GM18520 (cell line): ENCODE data around the gene SIN3B.

Experiments
- ATAC-seq: cut with Tn5 transposase; IDR thresholded peaks from one replicate; pipeline ENCODE4 v1.9.1; 2021; ENCODE audit not compliant: unreplicated experiment

Gene SIN3B

DNA sequence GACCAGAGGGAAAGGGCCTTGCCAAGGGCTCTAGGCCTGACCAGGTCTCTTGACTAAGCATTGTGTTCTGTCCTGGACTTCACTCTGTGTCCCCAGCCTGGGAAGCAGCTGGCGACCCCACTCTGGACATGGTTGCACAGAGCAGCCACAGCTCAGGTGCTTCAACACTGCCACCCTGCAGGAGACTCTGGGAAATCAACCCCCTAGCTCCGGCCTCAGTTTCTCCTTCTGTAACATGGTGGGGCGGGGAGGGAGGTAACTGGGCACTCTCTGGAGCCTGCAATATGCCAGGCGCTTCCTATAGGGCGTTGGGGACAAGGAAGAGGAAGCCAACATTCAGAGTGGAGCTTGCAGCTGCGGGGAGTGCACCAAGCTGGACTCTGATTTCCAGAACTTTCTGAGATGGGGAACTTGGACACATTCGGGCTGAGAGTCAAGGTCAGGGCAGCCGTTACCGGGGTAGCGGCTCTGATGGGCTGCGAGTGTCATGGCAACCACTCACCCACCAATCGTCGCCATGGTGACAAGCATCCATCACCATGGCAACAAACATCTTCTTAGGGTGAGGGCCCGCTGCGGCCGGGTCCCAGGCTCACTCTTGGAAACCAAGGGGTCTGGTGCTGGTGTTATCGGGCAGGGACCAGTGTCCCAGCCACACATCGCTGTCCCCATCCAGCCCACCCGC lies 72.4 kb downstream of the SIN3B start:
- no peak for ATAC-seq

DNA sequence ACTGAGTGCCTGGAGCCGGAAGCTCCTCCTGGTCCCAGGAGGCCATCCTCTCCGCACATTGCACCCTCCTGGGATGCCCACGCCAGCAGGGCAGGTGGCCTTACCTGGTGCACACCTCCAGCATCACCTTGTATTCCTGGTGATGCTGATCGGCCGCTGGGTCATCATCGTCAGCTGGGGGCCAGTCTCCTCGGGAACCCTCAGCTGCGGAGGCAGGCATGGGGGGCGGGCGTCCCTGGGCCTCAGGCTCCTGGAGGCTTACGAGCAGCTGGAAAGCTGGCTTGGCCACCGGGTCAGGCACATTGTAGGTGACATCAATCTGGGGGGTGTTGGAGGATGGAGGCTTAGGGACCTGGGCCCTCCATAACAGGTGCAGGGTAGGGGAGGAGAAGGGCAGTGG lies 73.3 kb downstream of the SIN3B start:
- ATAC-seq = no peak

DNA sequence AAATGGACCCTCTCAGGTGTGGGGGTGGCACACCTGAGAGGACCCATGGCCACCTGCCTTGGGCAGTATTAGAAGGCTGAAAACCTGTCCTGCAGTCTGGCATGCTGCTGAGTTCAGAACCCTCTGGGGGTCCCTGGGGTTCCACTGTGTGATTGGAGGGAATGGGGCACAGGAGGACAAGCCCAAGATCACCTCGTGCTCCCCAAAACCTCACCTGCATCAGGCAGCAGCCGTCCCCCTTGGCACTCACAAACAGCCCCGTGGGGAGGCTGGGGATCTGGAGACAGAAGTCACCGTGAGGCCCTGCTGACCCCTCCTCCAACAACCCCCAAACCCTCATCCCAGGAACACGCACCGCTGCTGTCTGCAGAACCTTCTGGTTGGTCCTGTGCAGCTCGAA lies 74.1 kb downstream of the SIN3B start:
- ATAC-seq = no peak

DNA sequence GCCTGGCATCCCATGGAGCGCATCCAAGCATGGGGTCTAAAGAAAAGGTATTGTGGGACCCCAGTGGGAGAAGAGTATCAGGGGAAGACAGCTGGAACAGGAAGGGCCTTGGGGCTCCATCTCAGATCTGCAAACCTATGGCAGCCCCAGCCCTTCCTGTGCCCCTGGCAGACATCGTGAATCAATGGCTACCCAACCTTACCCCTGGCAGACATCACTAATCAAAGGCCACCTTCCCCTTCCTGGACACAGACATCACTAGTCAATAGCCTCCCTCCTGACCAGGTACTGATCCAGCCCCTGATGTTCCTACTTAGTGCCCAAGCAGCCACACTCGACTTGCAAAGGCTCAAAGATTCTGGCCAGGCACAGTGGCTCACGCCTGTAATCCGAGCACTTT lies 75.4 kb downstream of the SIN3B start:
- ATAC-seq = no peak

DNA sequence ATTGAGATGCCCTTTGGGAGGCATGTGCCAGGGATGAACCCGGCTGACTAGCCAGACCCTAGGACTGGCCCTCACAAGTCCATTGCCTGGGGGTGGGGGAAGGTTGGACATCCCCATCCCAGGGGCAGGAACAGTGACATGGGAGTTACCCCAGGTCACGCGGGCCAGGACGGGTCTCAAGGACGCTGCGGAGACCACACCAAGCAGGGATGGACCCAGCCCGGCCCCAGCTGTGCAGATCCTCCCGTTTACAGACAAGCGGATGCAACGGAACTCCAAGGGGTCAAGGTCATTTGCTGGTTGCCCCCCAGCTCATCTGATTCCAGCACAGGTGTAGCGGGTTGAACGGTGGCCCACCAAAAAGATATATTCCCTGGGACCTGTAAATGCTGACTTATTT lies 79.6 kb downstream of the SIN3B start:
- ATAC-seq = no peak

DNA sequence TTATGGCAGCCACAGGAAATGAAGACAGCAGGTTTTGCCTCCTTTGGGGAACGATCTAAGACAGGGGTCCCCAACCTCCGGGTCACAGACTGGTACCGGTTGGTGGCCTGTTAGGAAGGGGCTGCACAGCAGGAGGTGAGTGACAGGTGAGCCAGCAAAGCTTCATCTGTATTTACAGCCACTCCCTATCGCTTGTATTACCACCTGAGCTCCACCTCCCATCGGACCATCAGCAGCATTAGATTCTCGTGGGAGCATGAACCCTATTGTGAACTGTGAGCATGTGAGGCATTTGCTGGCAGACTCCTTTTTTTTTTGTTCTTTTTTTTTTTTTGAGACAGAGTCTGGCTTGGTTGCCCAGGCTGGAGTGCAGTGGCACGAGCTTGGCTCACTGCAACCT lies 81.8 kb downstream of the SIN3B start:
- no peak for ATAC-seq

DNA sequence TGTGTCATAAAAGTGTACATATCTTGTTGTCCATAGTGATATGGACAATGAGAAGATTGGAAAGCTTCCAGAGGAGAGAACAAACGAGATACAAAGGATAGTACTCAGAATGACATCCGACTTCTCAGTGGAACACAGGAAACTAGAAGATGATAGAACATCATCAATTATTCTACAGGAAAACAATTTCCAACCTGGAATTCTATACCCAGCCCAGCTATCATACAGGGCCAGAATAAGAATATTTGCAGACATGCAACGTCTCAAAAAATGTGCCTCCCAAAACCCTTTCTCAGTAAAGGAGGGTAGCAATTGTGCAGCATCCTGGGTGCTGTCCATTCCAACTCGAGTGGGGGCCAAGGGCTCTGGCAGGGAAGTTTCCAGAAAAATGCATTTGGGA lies 83.6 kb downstream of the SIN3B start:
- no peak for ATAC-seq

DNA sequence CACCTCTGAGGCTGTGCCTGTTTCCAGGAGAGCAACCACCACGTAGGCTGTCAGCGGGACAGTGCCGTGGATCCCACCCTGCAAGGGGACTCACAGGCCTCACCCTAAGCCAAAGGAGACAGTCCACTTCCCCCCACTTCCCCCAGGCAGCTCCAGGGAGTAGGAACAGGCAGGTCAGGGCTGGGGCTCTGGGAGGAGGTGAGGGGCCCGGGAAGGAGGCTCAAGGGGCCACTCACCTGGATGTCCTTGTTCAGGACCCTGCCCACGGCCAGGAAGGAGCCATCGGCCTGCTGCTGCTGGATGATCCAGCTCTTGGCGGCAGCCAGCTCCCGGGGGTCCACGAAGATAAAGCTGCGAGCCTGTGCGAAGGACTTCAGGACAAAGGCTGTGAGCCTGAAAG lies 85.2 kb downstream of the SIN3B start:
- ATAC-seq = no peak

DNA sequence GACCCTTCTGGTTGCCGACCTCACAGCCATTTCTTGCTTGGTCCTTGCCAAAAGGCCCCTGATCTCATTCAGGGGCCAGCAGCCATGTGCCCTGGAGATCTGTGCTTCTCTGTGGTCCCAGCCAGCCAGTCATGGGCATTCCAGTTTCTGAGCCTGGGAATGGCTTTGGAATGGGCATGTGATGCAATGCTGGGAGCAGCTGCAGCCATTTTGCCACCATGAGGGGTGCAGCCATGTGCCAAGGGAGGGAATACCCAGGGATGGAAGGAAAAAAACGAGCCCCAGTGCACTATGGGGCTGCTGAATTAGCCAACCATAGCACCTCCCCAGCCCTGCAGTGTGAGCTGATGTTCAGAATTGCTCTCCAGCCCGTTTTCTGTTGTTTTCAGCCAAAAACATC lies 85.9 kb downstream of the SIN3B start:
- no peak for ATAC-seq

DNA sequence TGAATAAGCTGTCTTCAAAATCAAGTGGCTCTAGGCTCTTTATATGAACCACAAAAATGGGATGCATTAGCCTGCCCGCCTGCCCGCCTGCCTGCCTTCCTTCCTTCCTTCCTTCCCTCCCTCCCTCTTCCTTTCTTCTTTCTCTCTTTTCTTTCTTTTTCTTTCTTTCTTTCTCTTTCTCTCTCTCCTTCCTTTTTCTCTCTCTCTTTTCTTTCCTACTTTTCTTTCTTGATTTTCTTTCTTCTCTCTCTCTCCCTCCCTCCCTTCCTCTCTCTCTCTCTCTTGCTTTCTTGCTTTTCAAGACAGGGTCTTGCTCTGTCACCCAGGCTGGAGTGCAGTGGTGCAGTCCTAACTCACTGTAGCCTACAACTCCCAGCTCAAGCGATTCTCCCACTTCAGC lies 86.5 kb downstream of the SIN3B start:
- ATAC-seq = no peak

DNA sequence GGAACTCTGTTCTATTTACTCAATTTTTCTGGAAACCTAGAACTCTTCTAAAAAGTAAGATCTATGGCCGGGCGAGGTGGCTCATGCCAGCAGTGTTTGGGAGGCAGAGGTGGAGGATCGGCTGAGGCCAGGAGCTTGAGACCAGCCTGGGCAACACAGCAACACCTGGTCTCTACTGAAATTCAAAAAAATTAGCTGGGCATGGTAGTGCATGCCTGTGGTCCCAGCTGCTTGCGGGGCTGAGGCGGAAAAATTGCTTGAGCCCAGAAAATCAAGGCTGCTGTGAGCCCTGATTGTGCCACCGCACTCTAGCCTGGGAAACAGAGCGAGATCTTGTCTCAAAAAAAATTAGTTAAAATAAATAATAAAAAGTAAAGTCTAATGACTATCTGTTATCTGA lies 88.2 kb downstream of the SIN3B start:
- no peak for ATAC-seq

DNA sequence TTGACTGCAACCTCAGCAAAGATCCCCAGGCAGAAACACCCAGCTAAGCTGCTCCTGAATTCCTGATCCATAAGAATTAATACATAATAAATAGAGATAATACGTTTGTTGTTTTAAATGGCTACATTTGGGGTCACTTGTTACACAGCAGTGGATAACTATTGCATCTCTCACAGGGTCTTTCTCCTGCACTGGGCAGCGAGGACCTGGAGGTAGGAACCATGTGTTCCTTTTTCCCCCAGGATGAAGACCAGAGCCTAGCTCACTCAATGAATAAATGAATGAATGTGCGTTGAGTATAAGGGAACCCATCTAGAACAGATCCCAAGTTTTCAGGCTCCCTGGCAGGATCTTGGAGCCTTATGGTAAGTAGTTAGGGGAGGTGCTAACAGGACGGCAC lies 90.3 kb downstream of the SIN3B start:
- no peak for ATAC-seq

DNA sequence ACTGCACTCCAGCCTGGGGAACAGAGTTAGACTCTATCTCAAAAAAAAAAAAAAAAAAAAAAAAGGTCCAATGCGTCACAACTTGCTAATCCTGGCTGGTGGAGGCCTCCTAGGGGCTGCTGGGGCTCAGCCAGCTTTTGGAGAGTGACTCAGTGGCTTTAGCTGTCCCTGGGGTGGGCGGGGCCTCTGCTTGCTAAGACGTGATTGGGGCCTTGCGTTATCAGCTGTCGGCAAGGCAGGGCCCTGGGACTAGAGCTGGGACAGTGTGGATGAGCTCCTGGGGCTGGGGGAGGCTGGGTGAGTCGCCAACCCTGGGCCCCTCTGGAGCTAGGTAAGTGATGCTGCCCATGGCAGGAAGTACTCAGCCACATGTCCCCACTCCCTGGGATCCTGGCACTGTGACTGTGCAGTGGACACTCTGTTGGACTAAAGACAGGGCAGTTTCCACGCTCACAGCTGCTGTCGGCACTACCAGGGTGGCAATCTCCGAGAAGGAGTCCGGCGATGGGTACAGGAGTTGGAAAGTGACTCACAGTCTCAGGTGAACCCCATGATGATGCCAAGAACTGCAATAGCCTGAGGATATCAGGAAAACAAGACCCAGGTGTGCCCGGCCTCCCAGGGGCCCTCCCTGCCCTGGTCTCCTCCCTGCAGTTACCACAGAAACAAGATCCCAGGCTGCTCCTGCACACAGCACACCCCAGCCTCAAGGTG lies 91.8 kb downstream of the SIN3B start:
- ATAC-seq = no peak

DNA sequence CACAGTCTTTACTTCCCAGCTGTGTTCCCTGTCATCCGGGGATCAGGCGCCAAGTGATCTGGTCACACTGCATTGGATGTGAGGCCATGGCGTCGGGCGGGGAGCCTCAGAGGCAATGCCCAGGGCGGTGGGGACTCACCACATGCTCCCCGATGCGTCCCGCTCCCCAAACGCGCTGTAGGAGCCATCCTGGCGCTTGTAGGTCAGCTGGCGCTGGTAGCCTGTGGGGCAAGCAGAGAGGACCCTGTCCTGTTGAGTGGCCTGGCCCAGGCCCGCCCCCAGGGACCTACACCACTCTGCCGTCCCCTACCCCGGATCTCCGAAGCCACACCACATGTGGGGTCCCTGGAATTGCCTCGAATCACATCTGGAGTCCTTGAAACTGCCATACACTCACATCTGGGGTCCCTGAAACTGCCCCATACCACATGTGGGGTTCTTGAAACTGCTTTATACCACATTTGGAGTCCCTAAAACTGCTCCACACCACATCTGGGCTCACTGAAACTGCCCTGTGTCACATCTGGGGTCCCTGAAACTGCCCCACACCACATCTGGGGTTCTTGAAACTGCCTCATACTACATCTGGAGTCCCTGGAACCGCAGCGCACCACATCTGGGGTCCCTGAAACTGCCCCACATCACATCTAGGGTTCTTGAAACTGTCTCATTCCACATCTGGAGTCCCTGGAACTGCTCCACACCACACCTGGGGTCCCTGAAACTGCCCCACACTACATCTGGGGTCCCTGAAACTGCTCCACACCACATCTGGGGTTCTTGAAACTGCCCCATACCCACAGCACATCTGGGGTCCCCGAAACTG lies 92.8 kb downstream of the SIN3B start:
- ATAC-seq = no peak

DNA sequence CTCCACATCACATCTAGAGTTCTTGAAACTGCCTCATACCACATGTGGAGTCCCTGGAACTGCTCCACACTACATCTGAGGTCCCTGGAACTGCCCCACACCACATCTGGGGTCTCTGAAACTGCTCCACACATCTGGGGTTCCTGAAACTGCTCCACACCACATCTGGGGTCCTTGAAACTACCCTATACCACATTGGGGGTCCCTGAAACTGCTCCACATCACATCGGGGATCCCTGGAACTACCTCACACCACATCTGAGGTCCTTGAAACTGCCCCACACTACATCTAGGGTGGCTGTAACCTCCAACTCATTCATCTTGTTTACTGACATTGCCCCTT lies 93.4 kb downstream of the SIN3B start:
- no peak for ATAC-seq

DNA sequence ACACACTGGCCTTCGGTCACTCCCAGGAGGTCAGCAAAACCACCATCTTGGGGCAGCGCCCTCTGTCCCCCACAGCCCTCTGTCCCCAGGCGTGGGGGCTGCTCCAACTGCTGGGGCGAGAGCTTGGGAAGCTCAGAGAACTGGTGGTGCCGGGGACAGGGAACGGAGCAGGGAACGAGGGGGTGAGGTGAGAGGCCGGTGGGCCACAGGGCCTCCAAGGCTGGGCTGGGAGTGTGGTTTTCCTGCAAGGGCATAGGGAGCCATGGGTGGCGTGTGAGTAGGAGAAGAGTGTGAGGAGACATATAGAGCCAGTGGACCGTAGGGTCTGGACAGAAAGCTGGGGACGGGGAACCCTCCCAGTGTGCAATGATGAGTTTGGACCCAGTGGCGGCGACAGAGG lies 93.8 kb downstream of the SIN3B start:
- ATAC-seq = no peak

DNA sequence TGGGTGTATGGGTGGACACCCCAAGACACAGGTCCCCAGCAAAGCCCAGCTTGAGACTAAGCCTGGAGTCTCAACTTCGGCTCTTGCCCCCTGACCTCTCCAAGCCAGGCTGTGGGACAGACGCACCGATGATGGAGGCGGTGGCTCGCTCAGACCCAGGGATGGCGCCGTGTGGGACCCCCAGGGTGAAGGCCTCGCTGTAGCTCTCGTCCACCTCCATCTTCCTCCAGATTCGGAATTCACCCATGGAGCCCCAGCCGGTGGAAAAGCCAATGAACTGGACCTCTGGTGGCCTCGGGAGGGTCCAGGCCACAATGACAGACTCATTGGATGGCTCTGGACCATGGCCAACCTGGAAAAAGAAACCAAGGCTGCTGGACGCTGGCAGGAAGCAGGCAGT lies 98.7 kb downstream of the SIN3B start:
- ATAC-seq = no peak

DNA sequence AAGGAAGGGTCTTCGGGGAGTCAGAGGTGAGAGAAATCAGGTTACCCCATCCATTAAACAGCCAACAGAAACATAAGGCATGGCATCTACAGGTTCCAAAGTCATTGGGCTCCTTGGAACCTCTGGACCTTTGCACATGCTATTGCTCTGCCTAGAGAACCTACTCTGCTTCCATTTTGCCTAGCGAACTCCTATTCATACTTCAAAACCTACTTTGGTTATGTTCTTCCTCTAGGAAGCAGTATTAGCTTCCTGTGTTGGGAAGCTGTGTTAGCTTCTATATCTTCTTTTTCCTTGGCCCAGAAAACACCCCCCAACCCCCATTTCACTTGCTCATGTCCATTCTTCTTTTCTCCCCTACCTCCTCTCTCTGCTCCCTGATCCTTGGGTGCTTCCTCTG lies 99.2 kb downstream of the SIN3B start:
- no peak for ATAC-seq

DNA sequence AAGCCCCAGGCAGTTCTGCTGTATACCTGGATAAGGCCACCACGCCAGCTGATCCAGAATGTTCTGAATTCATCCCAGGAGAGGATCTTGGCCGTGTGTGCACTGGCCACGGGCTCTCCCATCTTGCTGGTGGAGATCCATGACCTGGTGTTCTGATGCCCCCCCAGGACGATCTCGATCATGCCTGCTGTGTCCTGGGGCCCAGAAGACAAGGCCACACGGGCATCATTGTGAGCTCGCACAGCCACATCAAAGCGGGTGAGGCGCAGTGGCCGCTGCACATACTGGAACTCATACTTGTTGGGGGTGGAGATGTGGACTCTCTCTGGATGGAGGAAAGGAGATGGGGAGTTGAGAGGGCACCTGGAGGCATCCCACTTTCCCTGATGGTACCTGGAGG lies 99.7 kb downstream of the SIN3B start:
- no peak for ATAC-seq
